HG03103 (cell line): ENCODE measurements around the gene DENND10.

ENCODE experiments used
- ATAC-seq: cut with Tn5 transposase; IDR thresholded peaks from one replicate; pipeline ENCODE4 v1.9.1; 2021; ENCODE audit warnings: low read depth; ENCODE audit not compliant: unreplicated experiment

Gene DENND10

GRCh38 chr10:119103903-119104653 is at the start of gene DENND10:
TSS of gene DENND10 (plus strand) at chr10:119104113. CDS start at chr10:119104143, 30 bp downstream.
- peak; percentile 82 for ATAC-seq

- ATAC-seq = no peak
Measured at GRCh38 chr10:119055472-119055871, 48.4 kb upstream of the DENND10 start.

GRCh38 chr10:119058010-119058409 is 45.9 kb upstream of the DENND10 start:
- ATAC-seq = no peak

- no peak for ATAC-seq
Measured at GRCh38 chr10:119059557-119059956, 44.4 kb upstream of the DENND10 start.

- no peak for ATAC-seq
Measured at GRCh38 chr10:119060107-119060506, 43.8 kb upstream of the DENND10 start.

GRCh38 chr10:119061352-119061751 is 42.6 kb upstream of the DENND10 start:
- ATAC-seq = no peak

- ATAC-seq = no peak
Measured at GRCh38 chr10:119061926-119062325, 42.0 kb upstream of the DENND10 start.

GRCh38 chr10:119070395-119071165 is 33.3 kb upstream of the DENND10 start:
- no peak for ATAC-seq

- ATAC-seq = no peak
Measured at GRCh38 chr10:119073584-119073983, 30.3 kb upstream of the DENND10 start.

- ATAC-seq = no peak
Measured at GRCh38 chr10:119078422-119079179, 25.3 kb upstream of the DENND10 start.

- ATAC-seq = peak; percentile 45
Measured at GRCh38 chr10:119079599-119080520, 24.1 kb upstream of the DENND10 start.

GRCh38 chr10:119080521-119081259 is 23.2 kb upstream of the DENND10 start, which contains the start of gene EIF3A:
TSS of gene EIF3A (minus strand) at chr10:119080817. CDS start at chr10:119080676, 141 bp downstream.
- ATAC-seq = peak; percentile 76

- no peak for ATAC-seq
Measured at GRCh38 chr10:119084896-119085295, 19.0 kb upstream of the DENND10 start.

GRCh38 chr10:119087271-119087882 is 16.5 kb upstream of the DENND10 start:
- no peak for ATAC-seq

GRCh38 chr10:119090026-119090795 is 13.7 kb upstream of the DENND10 start:
- ATAC-seq = peak; percentile 46

GRCh38 chr10:119090968-119091367 is 12.9 kb upstream of the DENND10 start:
- peak; percentile 46 for ATAC-seq

GRCh38 chr10:119095640-119096039 is 8.3 kb upstream of the DENND10 start:
- ATAC-seq = no peak
